Astrocyte (in vitro differentiated cells and primary cell): ENCODE measurements around the gene IFI16.

Source experiments
- CTCF ChIP-seq: IDR thresholded peaks from 2 replicates; pipeline ENCODE4 v1.5.1; 2011; ENCODE audit warnings: low read depth, mild to moderate bottlenecking, inconsistent platforms, low read length, moderate library complexity; ENCODE audit not compliant: insufficient read depth
- EZH2 ChIP-seq: IDR thresholded peaks from 2 replicates; pipeline ENCODE4 v1.6.1; 2012; ENCODE audit warnings: mild to moderate bottlenecking, low read length, inconsistent platforms; ENCODE audit not compliant: insufficient read depth

- TF ChIP-seq CTCF (no peak), EZH2 (no peak)
Observed at GRCh38 chr1:159009287-159009686, 420 bp upstream of the IFI16 start.
